DLD1 (cell line): ENCODE measurements around the gene POC1A.

Source experiments
- in situ Hi-C: cut with HindIII; loops from 2 replicates; pipeline ENCODE4 v1.10.0; 2017; ENCODE audit warnings: low sequenced_read_pairs

Gene POC1A

GRCh38 chr3:52155912-52156311 is 1.7 kb upstream of the POC1A start:
- in situ Hi-C loops, result no loop called here

DNA sequence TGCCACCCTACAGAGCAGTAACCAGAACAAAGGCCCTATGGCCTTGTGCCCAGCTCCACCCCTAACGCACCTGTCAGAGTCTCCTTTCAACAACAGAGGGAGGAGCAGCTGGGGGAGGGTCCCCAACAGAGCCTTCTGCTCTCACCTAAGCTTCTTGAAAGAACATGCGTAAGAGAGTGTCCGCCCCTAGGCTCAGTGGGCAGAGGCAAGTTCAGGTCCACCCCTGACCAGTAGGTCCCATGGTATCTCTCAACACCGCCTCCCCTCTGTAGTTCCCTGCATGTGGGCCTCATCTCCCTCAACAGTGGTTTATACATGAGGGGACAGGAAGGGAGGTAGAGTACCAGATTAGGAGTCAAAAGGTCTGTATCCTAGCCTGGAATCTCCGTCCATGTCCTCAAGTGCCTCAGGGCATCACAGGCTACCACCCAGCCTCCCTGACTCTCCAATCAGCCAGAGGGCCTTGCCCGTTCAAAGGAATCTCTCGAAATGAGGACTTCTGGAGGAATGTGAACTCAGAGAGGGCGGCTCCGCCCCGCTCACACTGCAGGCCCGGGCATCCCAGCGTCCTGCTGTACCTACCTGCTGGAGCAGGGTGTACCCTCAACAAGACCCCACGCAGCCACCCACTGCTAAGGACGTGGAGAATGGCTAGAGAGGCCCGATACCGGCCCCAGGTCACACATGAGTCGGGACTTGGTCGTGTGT is 680 bp downstream of the POC1A start:
- in situ Hi-C loops, result loop anchor here (5.0 kb wide), 1 partner anchor 106 kb away; no protein-coding TSS in a partner anchor

DNA sequence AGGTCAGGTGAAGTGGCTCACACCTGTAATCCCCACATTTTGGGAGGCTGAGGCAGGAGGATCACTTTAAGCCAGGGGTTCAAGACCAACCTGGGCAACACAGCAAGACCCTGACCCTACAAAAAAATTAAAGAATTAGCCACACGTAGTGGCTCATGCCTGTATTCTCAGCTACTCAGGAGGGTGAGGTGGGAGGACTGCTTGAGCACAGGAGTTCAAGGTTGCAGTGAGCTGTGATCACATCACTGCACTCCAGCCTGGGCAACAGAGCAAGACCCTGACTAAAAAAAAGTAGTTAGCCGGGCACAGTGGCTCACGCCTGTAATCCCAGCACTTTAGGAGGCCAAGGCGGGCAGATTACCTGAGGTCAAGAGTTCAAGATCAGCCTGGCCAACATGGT is 2.2 kb downstream of the POC1A start:
- in situ Hi-C loops, result loop anchor here (5.0 kb wide), 1 partner anchor 105 kb away; no protein-coding TSS in a partner anchor

DNA sequence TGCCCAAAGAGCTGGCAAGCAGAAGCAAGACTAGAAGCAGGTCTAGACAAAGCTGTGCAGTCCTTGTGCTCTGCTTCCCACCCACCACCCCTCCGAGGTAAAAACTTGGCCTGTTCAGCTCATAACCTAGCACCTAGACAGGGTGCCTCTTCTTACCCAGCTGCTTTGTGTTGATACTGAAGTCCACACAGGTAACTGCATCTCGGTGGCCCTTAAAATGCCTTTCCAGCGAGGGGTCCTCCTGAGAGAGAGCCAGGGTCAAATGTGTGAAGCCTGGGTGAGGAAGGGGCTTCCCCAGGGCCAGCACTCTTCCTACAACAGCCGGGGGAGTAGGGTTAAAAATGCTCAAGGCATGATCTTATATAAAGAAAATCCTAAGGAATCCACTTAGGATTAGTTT is 3.4 kb downstream of the POC1A start:
- in situ Hi-C loops, result loop anchor here (5.0 kb wide), 1 partner anchor 104 kb away; no protein-coding TSS in a partner anchor

- in situ Hi-C loops, result loop anchor here (5.0 kb wide), 1 partner anchor 103 kb away; no protein-coding TSS in a partner anchor
These were observed 3.9 kb downstream of the POC1A start for GRCh38 chr3:52150357-52150756.

DNA sequence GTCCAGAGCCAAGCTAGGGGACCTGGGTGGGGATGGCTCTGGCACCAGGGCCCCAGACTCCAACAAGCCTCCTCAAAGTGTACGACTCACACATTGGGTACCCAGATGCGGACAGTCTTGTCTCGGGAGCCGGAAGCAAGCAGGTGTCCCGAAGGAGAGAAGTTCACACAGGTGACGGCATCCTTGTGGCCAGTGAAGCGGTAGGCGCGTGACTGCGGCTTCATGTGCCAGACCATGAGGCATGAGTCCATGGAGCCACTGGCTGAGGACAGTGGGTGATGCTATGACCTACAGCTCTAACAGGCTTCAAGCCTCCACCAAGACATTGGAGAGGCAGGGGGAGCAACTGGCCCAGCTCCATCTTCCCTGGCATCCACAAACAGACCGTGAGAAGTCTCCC is 4.5 kb downstream of the POC1A start:
- in situ Hi-C loops, result loop anchor here (5.0 kb wide), 2 partner anchors 102 to 157 kb away; no protein-coding TSS in a partner anchor

GRCh38 chr3:52149021-52149420 is 5.2 kb downstream of the POC1A start:
- in situ Hi-C loops, result loop anchor here (5.0 kb wide), 1 partner anchor 157 kb away; no protein-coding TSS in a partner anchor

DNA sequence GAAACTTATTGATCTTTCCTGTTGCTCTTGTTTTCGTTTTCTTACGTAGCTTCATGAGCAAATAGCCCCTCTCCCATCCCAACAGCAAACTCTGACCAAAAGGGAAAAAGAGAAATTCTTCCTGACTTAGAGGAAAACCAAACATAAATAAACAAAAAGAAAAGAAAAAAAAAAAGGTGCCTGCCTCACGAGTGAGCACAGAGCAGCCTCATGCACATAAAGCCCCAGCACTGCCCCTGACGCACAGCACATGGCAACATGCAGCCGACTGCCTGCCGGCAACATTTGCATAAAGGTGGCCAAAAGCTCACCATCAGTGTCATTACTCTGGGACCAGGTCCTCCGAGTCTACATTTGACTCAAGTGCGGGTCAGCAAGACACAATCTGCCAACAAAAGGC is 6.4 kb downstream of the POC1A start:
- in situ Hi-C loops, result loop anchor here (5.0 kb wide), 1 partner anchor 156 kb away; no protein-coding TSS in a partner anchor

DNA sequence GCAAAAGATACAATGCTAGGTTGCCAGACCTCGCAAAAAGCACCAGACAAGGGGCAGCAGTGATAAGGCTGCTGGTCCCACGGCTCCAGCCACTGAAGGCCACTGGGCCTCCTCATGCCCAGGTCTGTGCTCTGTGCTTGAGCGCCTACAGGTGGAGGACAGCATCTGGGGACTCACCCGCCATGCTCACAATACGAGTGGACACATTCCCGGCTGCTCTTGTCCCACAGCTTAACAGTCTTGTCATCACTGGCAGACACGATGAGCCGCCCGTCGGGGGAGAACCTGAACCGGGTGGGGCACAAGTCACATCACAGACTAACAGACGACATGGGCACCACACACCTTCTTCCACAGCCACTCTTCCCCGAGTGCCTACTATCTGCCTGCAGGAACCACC is 7.4 kb downstream of the POC1A start:
- in situ Hi-C loops, result loop anchor here (5.0 kb wide), 1 partner anchor 155 kb away; no protein-coding TSS in a partner anchor

- in situ Hi-C loops, result loop anchor here (5.0 kb wide), 1 partner anchor 154 kb away; no protein-coding TSS in a partner anchor
These were observed 8.0 kb downstream of the POC1A start for GRCh38 chr3:52146189-52146588.

GRCh38 chr3:52145736-52146110 is 8.5 kb downstream of the POC1A start:
- in situ Hi-C loops, result loop anchor here (5.0 kb wide), 1 partner anchor 153 kb away; no protein-coding TSS in a partner anchor

DNA sequence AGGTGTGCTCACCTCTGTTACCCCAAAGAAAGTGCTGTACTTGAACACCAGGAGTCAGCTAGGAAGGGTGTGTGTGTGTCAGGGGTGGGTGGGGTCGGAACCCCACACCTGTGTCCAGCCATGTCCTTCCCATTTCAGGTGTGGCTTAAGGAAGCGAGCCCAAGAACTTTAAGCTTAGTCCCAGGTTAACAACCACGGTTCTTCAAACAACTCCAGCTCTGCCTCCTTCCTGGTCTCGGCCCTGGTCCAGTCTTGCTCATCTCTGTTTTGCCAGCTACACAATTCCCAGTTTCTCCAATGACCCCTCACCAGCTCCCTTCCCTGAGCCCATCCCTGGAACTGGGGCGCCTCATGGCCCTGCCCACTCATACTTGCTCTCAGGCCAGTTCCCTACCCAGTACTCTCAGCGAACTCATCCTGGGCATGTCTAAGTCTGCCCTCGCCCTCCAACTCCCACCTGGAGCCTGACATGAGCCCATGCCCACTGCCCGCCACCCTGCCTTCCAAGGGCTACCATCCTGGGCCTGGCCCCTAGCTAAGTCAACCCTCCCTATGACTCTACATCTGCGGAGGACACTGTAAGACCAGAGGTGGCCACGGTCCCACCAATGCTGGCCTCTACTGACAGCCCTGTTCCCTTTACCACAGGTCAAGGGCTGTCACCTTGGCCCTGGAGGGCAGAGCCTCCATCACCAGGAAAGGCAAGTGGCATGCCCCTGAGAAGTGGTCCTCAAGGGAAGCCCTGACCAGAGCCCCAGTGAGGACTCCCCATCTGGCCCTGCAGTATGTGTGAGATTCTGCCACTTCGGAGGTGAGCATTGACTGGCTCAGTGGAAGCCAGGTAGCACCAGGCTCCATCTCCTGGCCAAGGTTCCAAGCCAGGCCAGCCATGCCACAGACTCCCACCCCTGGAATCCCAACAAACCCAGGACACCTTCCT is 9.2 kb downstream of the POC1A start:
- in situ Hi-C loops, result loop anchor here (5.0 kb wide), 1 partner anchor 153 kb away; no protein-coding TSS in a partner anchor

DNA sequence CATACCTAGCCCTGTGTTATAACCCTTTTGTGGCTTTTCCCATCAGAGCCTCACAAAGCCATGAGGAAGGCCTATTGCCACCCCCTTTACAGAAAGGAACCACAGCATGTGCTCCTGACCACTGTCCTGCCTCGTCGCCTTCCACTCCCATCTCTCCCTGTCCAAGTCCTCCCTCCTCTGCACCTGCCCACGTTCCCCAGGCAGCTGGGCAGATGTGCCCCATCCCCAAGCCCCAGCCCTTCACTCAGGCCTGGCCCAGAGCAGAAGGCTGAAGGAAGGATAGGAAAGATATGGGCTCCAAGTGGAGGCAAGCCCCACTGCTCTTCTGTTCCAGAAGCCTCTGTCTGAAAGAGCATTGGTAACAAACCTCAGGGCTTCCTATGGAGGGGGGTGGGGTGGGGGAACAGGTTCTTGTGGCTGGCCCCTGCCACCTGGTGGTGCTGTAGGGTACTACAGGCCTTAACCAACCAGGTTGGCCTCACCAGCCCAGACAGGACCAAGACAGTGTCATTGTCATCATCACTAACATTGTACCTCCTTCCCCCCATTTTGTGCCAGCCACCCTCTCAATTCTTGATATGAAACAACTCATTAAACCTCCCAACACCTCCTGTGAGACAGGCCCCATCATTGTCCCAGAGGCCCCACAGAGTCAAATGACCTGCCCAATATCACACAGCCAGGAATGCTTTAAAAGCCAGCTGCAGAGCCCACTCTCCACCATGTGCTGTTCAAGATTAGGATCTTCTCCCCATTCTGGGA is 10.0 kb downstream of the POC1A start:
- in situ Hi-C loops, result no loop called here

GRCh38 chr3:52143616-52144015 is 10.6 kb downstream of the POC1A start:
- in situ Hi-C loops, result no loop called here

GRCh38 chr3:52143156-52143555 is 11.1 kb downstream of the POC1A start:
- in situ Hi-C loops, result no loop called here

DNA sequence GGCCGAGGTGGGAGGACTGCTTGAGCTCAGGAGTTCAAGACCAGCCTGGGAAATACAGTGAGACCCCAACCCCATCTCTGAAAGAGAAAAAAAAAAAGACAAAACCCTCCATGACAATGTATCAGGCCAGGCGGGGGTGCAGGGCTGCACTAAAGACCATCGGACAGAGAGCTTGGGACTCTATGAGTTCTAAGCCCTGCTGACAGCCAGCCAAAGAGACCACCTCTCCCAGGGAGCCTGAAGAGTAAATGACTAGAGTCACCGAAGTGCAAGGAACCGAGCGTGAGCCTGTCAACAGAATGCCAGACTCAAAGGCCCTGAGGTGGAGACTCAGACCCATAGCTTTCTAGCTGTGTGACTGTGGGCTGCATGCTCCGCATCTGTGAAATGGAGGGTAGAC is 12.5 kb downstream of the POC1A start:
- in situ Hi-C loops, result no loop called here

DNA sequence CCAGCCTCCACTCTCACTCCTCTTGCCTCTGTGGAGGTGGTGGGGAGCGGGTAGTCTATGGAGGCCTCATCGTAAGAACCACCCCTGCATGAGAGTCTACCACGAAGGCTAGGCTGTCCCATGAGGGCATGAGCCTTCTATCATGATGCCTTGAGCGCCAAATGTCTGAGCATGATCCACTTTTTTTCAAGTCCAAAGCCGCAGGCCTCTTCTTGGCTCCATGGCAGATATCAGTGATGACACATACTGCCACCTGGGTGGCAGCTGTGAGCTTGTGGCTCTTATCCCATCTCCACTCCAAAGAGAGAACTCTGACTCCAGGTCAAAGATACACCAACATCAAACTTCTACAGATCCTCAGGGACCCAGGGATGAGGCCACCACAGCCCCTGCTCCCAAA is 13.5 kb downstream of the POC1A start:
- in situ Hi-C loops, result no loop called here

GRCh38 chr3:52140000-52140399 is 14.2 kb downstream of the POC1A start:
- in situ Hi-C loops, result no loop called here

DNA sequence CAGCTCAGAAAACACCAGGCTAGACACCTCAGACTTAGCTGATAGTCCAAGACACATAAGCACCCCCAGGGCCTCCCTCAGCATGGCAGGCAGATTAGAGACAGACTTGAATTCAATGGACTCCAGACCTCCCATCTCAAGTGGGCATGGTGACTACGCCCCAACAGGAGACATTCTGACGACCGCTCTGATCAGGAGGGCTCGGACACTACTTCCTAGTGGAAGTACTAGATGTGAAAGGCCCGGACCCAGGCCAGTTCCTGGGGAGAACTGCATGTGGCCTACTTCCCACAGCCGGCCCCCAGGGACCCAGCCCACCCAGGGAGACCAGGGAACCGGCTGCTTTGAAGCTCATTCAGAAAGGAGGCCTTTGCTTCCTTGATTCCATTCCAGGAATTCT is 16.9 kb downstream of the POC1A start:
- in situ Hi-C loops, result no loop called here

- in situ Hi-C loops, result no loop called here
These were observed 17.7 kb downstream of the POC1A start for GRCh38 chr3:52136513-52136912.

DNA sequence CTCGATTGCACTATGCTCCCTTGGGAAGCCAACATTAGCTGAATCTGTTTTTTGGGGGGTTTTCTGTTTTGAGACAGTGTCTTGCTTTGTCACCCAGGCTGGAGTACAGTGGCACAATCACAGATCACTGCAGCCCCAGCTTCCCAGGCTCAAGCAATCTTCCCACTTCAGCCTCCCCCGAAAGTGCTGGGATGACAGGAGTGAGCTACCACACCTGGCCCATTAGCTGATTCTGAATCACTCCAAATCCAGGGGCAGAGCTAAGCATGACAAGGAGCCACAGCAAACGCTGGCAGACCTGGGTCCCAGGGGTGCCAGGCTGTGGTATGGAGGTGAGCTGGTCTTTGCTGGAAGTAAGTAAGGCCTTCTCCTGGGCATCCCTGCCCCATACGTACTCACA is 18.9 kb downstream of the POC1A start:
- in situ Hi-C loops, result no loop called here
